Measurements from ENCODE around the gene CTXN1. TPM values are rescaled to one million over a fixed set of nuclear protein-coding genes. Genes with fewer than 3 reads are reported as not detected.

Gene CTXN1
- total RNA-seq, 1 donor from 2014 or later = 14.2 TPM

GRCh38 chr19:7970716-7971448, 44.9 kb upstream of the CTXN1 start:
- H3K4me3 ChIP-seq = no peak overlapping the region
- no peaks in the 10 kb centered on the region for H3K9me3 ChIP-seq
- no peak overlapping the region for H3K27ac ChIP-seq
- TF ChIP-seq POLR2AphosphoS5 (IDR thresholded peaks at IDR 0.05; ENCODE audit: insufficient read depth in 1 of 2, low read depth in 1 of 2) = no peak
- peak in 2 of 3 experiments; percentile 29 to 30 for TF ChIP-seq CTCF (IDR thresholded peaks at IDR 0.05)
- no peak for TF ChIP-seq POLR2A (IDR thresholded peaks at IDR 0.05)
- DNase-seq (ENCODE audit: extremely low spot score in 2 of 2) = no peak
- intact Hi-C loops (cut with DNase I) = no loop called here
- peaks cover 0 to 68% of the 10 kb centered on the region in 2 donors for H3K36me3 ChIP-seq
- H3K27me3 ChIP-seq = no peaks in the 10 kb centered on the region
- no peaks in the 10 kb centered on the region for H3K4me1 ChIP-seq

DNA sequence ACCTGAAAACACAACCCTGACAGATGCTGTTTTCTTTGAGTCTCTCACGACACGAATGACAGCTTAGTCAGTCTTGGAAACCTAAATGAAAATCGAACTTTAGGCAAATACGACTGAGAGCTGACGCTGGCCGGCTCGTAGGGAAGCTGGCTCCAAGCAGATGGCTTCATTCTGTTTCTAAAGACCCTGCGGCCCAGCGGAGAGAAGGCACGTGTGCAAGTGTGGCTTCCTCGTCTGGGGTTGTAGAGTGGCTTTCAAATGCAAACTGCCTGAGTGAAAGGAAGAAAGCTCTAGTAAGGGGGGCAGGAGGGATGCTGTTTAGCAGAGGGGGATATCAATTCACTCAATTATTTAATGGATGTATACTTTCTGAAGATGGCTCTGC, 43.6 kb upstream of the CTXN1 start:
- no peak for DNase-seq (ENCODE audit: extremely low spot score in 2 of 2)
- no peaks in the 10 kb centered on the region for H3K4me1 ChIP-seq
- no peak overlapping the region for H3K4me3 ChIP-seq
- intact Hi-C loops (cut with DNase I) = no loop called here
- H3K9me3 ChIP-seq = no peaks in the 10 kb centered on the region
- TF ChIP-seq POLR2AphosphoS5 (IDR thresholded peaks at IDR 0.05; ENCODE audit: insufficient read depth in 1 of 2, low read depth in 1 of 2) (no peak), POLR2A (IDR thresholded peaks at IDR 0.05) (no peak), CTCF (IDR thresholded peaks at IDR 0.05) (no peak)
- H3K27me3 ChIP-seq = no peaks in the 10 kb centered on the region
- peaks cover 0 to 57% of the 10 kb centered on the region in 2 donors for H3K36me3 ChIP-seq
- no peak overlapping the region for H3K27ac ChIP-seq

GRCh38 chr19:7968796-7969554, 43.0 kb upstream of the CTXN1 start:
- Histone ChIP-seq H3K9me3 (no peaks in the 10 kb centered on the region), H3K27me3 (no peaks in the 10 kb centered on the region), H3K4me3 (no peak overlapping the region), H3K36me3 (peaks cover 0 to 52% of the 10 kb centered on the region in 2 donors), H3K4me1 (no peaks in the 10 kb centered on the region), H3K27ac (no peak overlapping the region)
- intact Hi-C loops (cut with DNase I) = no loop called here
- no peak for DNase-seq (ENCODE audit: extremely low spot score in 2 of 2)
- TF ChIP-seq CTCF (IDR thresholded peaks at IDR 0.05) (no peak), POLR2A (IDR thresholded peaks at IDR 0.05) (no peak)

DNA sequence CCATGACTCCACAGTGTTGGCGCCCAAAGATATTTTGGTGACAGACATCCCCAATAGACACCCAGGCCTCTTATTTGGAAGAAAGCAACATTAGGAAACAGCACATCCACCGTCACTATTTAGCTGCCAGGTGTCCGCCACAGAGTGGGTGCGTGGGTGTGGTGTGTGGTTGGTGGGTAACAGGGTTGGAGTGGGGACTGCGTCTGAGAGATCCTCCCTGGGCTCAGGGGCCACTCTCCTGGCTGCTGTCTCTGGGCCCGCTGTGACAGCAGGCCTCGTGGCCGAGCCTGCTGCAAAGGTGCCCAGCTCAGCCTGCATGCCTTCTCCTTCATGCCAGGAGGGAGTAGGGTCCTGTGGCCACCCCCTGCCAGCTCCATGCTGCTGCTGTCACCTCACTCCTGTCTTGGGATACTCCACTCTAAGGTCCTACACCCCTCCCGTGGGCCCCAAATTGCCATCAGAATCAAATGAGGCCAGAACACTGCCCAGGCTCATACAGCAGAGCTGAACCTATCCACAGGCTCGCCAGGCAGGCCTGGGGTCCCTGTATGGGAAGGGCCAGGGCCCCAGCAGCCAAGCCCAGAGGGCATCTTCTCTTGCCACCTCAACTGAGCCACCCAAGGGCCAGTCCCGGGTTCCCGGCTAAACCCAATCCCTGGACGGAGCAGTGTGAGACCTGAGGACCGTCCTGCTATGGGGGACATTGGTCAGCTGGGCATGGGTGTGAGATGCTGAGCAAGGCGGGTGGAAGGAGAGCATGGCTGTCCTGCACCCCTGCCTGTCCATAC, 42.3 kb upstream of the CTXN1 start:
- Histone ChIP-seq H3K36me3 (peaks cover 0 to 52% of the 10 kb centered on the region in 2 donors), H3K4me3 (no peak overlapping the region), H3K27ac (no peak overlapping the region), H3K9me3 (no peaks in the 10 kb centered on the region), H3K27me3 (no peaks in the 10 kb centered on the region), H3K4me1 (no peaks in the 10 kb centered on the region)
- intact Hi-C loops (cut with DNase I) = no loop called here
- no peak for DNase-seq (ENCODE audit: extremely low spot score in 2 of 2)
- no peak for TF ChIP-seq POLR2AphosphoS5 (IDR thresholded peaks at IDR 0.05; ENCODE audit: insufficient read depth in 1 of 2, low read depth in 1 of 2)
- no peak for TF ChIP-seq POLR2A (IDR thresholded peaks at IDR 0.05)
- no peak for TF ChIP-seq CTCF (IDR thresholded peaks at IDR 0.05)

Measured in vagina (tissue), 2 donors.